CD4-positive, alpha-beta T cell (primary cell): ENCODE data around the gene TSHZ1. TPM values are rescaled to one million over a fixed set of nuclear protein-coding genes. Genes with fewer than 3 reads are reported as not detected.

Experiments
- ATAC-seq: fragments of 200-7000 bp; cut with Tn5 transposase; one replicate; pipeline ENCODE4 v1.10.0; 2022; ENCODE audit warnings: mild to moderate bottlenecking; ENCODE audit not compliant: poor library complexity
- CTCF ChIA-PET: fragments of 350-600 bp; sonication (Branson Sonifier 250); formaldehyde crosslinking; loops from one replicate; lab custom pipeline; 2021; ENCODE audit warnings: antibody characterized with exemption, inconsistent platforms; lab: Charles Lee
- POLR2A ChIA-PET: fragments of 350-600 bp; sonication (Branson Sonifier 250); formaldehyde crosslinking; loops from one replicate; lab custom pipeline; 2021; ENCODE audit warnings: antibody characterized with exemption, inconsistent platforms; lab: Charles Lee
- DNase-seq, 14 experiments: peaks; one replicate each; pipeline ENCODE4 v3.0.0-alpha.2; 2013 to 2020; ENCODE audit warnings: mixed read lengths in 2 of 14
- H3K27ac ChIP-seq, 2 donors: one replicate each; pipeline versions ENCODE4 v1.5.1 to v1.7.0; 2013; ENCODE audit warnings: low read length in 2 of 2, low read depth in 1 of 2, mild to moderate bottlenecking in 1 of 2
- H3K27me3 ChIP-seq, 2 experiments: 1 replicate in 1 of 2; 2 replicates in 1 of 2; pipeline versions ENCODE4 v1.6.1 to v1.7.0; 2013; ENCODE audit warnings: low read length in 2 of 2, control low read depth in 1 of 2, mild to moderate bottlenecking in 1 of 2, moderate library complexity in 1 of 2; ENCODE audit not compliant: insufficient read depth in 2 of 2, control insufficient read depth in 1 of 2
- H3K36me3 ChIP-seq: one replicate; pipeline ENCODE4 v1.6.1; 2013; ENCODE audit warnings: low read length, control low read depth; ENCODE audit not compliant: insufficient read depth
- H3K4me1 ChIP-seq: one replicate; pipeline ENCODE4 v1.6.1; 2013; ENCODE audit warnings: low read length, control low read depth; ENCODE audit not compliant: insufficient read depth
- H3K4me3 ChIP-seq: one replicate; pipeline ENCODE4 v1.5.1; 2013; ENCODE audit warnings: mild to moderate bottlenecking, low read length, moderate library complexity
- H3K9me3 ChIP-seq, 2 experiments: 1 replicate in 1 of 2; 2 replicates in 1 of 2; pipeline versions ENCODE4 v1.6.1 to v1.7.0; 2013; ENCODE audit warnings: low read length in 2 of 2, mild to moderate bottlenecking in 2 of 2, control low read depth in 1 of 2, moderate library complexity in 1 of 2; ENCODE audit not compliant: control insufficient read depth in 1 of 2, insufficient read depth in 1 of 2
- H3K27ac Mint-ChIP-seq: one replicate; pipeline ENCODE4 v1.8.0; 2020; ENCODE audit warnings: mixed read lengths
- H3K27me3 Mint-ChIP-seq: one replicate; pipeline ENCODE4 v1.8.0; 2021; ENCODE audit warnings: mixed read lengths
- H3K36me3 Mint-ChIP-seq: one replicate; pipeline ENCODE4 v1.8.0; 2021; ENCODE audit warnings: low read depth, mixed read lengths
- H3K4me1 Mint-ChIP-seq: one replicate; pipeline ENCODE4 v1.8.0; 2021; ENCODE audit warnings: low read depth, mixed read lengths
- H3K4me3 Mint-ChIP-seq: one replicate; pipeline ENCODE4 v1.8.0; 2020; ENCODE audit warnings: mild to moderate bottlenecking, mixed read lengths
- H3K9me3 Mint-ChIP-seq: one replicate; pipeline ENCODE4 v1.8.0; 2020; ENCODE audit warnings: mixed read lengths
- CTCF ChIP-seq: fragments of 200-600 bp; IDR thresholded peaks from one replicate; pipeline ENCODE4 v1.8.0; 2022; ENCODE audit warnings: antibody characterized with exemption, mild to moderate bottlenecking
- intact Hi-C, 2 experiments: fragments of 100-400 bp; cut with DNase I in 1 of 2; cut with micrococcal nuclease in 1 of 2; formaldehyde crosslinking; loops; one replicate each; pipeline versions ENCODE4 v1.15.1 to v1.9.0; 2023 to 2025; cut with DNase I, micrococcal nuclease
- total RNA-seq, 174 experiments: library from RNA in 2 of 174; stranded (reverse) in 2 of 174; gene quantifications; one replicate each; pipeline ENCODE4 v1.2.3 and lab custom pipeline; 2021 to 2026

Gene TSHZ1
- total RNA-seq, 2 experiments from 2014 or later: 19.9 to 21.5 TPM

- peaks cover 17% of the 10 kb centered on the region for H3K4me1 Mint-ChIP-seq
- ATAC-seq (no peak), DNase-seq (no peak)
- H3K36me3 Mint-ChIP-seq: no peaks in the 10 kb centered on the region
- ChIA-PET POLR2A (no interaction called here), CTCF (no interaction called here)
- no peak overlapping the region for H3K27ac Mint-ChIP-seq
- Histone ChIP-seq H3K36me3 (no peaks in the 10 kb centered on the region), H3K9me3 (no peaks in the 10 kb centered on the region), H3K27me3 (no peaks in the 10 kb centered on the region), H3K4me1 (peaks cover 7% of the 10 kb centered on the region), H3K27ac (no peak overlapping the region), H3K4me3 (no peak overlapping the region)
- H3K4me3 Mint-ChIP-seq: no peak overlapping the region
- intact Hi-C loops: no loop called here
- no peaks in the 10 kb centered on the region for H3K9me3 Mint-ChIP-seq
- TF ChIP-seq CTCF: no peak
- H3K27me3 Mint-ChIP-seq: peaks cover 3% of the 10 kb centered on the region
Observed at GRCh38 chr18:75164479-75164878, 46.1 kb upstream of the TSHZ1 start.

GRCh38 chr18:75165926-75166325, 44.7 kb upstream of the TSHZ1 start:
- Histone ChIP-seq H3K4me3 (no peak overlapping the region), H3K4me1 (peaks cover 7% of the 10 kb centered on the region), H3K36me3 (no peaks in the 10 kb centered on the region), H3K9me3 (no peaks in the 10 kb centered on the region), H3K27ac (no peak overlapping the region), H3K27me3 (no peaks in the 10 kb centered on the region)
- peaks cover 16% of the 10 kb centered on the region for H3K4me1 Mint-ChIP-seq
- DNase-seq (no peak), ATAC-seq (no peak)
- H3K27me3 Mint-ChIP-seq: peaks cover 3% of the 10 kb centered on the region
- ChIA-PET CTCF (no interaction called here), POLR2A (no interaction called here)
- no peak overlapping the region for H3K4me3 Mint-ChIP-seq
- H3K27ac Mint-ChIP-seq: no peak overlapping the region
- H3K9me3 Mint-ChIP-seq: no peaks in the 10 kb centered on the region
- intact Hi-C loops: no loop called here
- TF ChIP-seq CTCF: no peak
- H3K36me3 Mint-ChIP-seq: no peaks in the 10 kb centered on the region

- no peak overlapping the region for H3K4me3 ChIP-seq
- DNase-seq (no peak), ATAC-seq (no peak)
- Mint-ChIP-seq H3K27me3 (peaks cover 3% of the 10 kb centered on the region), H3K27ac (no peak overlapping the region), H3K9me3 (no peaks in the 10 kb centered on the region), H3K4me3 (no peak overlapping the region), H3K4me1 (peaks cover 4% of the 10 kb centered on the region), H3K36me3 (no peaks in the 10 kb centered on the region)
- H3K9me3 ChIP-seq: no peaks in the 10 kb centered on the region
- H3K4me1 ChIP-seq: peaks cover under 1% of the 10 kb centered on the region
- no peaks in the 10 kb centered on the region for H3K27me3 ChIP-seq
- ChIA-PET POLR2A (no interaction called here), CTCF (no interaction called here)
- H3K36me3 ChIP-seq: no peaks in the 10 kb centered on the region
- no peak for TF ChIP-seq CTCF
- intact Hi-C loops: no loop called here
- no peak overlapping the region for H3K27ac ChIP-seq
Observed at GRCh38 chr18:75167137-75167536, 43.5 kb upstream of the TSHZ1 start.
